Colonic mucosa (tissue), 4 donors: Measurements from ENCODE around the gene CORO6. TPM values are rescaled to one million over a fixed set of nuclear protein-coding genes. Genes with fewer than 3 reads are reported as not detected.
A peak's percentile ranks its signal among the peaks of the same experiment; 100 is the strongest.

Experiments
- DNase-seq: peaks from one replicate; pipeline ENCODE4 v3.0.0-alpha.2; 2020
- H3K27ac ChIP-seq: fragments of 200-600 bp; one replicate; pipeline ENCODE4 v1.8.0; 2021
- H3K27me3 ChIP-seq: fragments of 200-600 bp; one replicate; pipeline ENCODE4 v1.8.0; 2021
- H3K36me3 ChIP-seq: fragments of 200-600 bp; one replicate; pipeline ENCODE4 v1.8.0; 2021
- H3K4me1 ChIP-seq: fragments of 200-600 bp; one replicate; pipeline ENCODE4 v1.8.0; 2021; ENCODE audit warnings: mild to moderate bottlenecking
- H3K4me3 ChIP-seq: fragments of 200-600 bp; one replicate; pipeline ENCODE4 v1.8.0; 2021
- H3K9ac ChIP-seq, 2 donors: one replicate each; pipeline ENCODE4 v1.7.0; 2013; ENCODE audit warnings: control low read depth in 2 of 2, low read depth in 2 of 2, low read length in 2 of 2
- H3K9me3 ChIP-seq: fragments of 200-600 bp; one replicate; pipeline ENCODE4 v1.8.0; 2021
- intact Hi-C: fragments of 100-400 bp; cut with DNase I; formaldehyde crosslinking; loops from one replicate; pipeline ENCODE4 v1.14.1; 2022
- total RNA-seq, 2 donors: library from RNA; stranded (reverse); fragmentation: NEBNext Ultra II Directional in 1 of 2; extraction: Animal tissue kit (Norgen Biotek cat#: 25700) in 1 of 2; gene quantifications; one replicate each; pipeline ENCODE4 v1.2.1, GENCODE V29; 2021
- TF ChIP-seq, protein P1 (sequence below): fragments of 200-600 bp; IDR thresholded peaks from one replicate; pipeline ENCODE4 v1.8.0; 2022; ENCODE audit warnings: antibody characterized with exemption, mild to moderate bottlenecking
- donor health status: healthy.
- donor health status: DM: no; HTN: no; CAD: no.
- donor health status: DM: no; HTN: no; CAD: no.

The CORO6 gene
- total RNA-seq, 2 donors from 2014 or later = 0.62 to 2.5 TPM

DNA sequence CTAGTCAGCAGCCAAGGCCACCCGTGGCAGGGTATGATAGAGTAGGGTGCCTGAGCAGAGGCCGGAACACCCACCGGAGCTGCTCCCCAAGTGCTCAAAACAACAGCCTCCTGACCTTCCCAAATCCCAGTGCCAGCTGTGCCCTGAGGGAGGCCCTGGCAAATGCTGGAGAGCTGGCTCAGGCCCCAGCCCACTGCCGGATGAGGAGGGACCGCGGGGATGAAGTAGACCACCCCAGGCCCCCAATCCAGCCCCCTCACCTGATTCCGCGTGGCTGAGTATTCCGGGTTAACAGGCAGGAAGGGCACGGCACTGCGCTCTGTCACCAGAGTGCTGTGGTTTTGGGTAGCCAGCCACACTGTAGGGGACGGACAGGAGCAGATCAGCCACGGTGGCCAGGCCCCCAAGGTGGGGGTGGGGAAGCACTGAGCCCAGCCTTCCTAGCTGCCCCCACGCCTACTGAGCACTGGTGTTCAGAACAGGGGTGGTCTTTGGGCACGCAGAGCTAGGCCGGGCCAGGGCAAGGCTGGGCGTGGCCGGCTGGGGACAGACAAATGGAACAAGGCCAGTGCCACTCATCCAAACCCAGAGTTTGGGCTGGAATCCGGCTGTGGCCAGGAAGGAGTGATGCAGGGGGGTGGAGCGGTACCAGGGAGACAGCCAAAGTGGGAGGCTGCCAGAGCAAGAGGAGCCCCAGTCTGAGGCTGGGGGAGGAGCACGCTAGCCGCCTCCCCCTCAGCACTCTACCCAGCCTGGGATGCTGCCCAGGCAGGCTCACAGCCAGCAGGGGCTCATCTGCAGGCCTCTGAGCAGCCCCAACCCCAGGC is 45.1 kb downstream of the CORO6 start:
- H3K27me3 ChIP-seq = no peaks in the 10 kb centered on the region
- H3K36me3 ChIP-seq = peaks cover 6% of the 10 kb centered on the region
- no peak overlapping the region for H3K9ac ChIP-seq
- H3K4me1 ChIP-seq = peaks cover 4% of the 10 kb centered on the region
- TF ChIP-seq, protein P1, sequence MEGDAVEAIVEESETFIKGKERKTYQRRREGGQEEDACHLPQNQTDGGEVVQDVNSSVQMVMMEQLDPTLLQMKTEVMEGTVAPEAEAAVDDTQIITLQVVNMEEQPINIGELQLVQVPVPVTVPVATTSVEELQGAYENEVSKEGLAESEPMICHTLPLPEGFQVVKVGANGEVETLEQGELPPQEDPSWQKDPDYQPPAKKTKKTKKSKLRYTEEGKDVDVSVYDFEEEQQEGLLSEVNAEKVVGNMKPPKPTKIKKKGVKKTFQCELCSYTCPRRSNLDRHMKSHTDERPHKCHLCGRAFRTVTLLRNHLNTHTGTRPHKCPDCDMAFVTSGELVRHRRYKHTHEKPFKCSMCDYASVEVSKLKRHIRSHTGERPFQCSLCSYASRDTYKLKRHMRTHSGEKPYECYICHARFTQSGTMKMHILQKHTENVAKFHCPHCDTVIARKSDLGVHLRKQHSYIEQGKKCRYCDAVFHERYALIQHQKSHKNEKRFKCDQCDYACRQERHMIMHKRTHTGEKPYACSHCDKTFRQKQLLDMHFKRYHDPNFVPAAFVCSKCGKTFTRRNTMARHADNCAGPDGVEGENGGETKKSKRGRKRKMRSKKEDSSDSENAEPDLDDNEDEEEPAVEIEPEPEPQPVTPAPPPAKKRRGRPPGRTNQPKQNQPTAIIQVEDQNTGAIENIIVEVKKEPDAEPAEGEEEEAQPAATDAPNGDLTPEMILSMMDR = no peak
- no peak overlapping the region for H3K27ac ChIP-seq
- H3K4me3 ChIP-seq = no peak overlapping the region
- intact Hi-C loops = no loop called here
- H3K9me3 ChIP-seq = no peaks in the 10 kb centered on the region
- DNase-seq = peak; percentile 16

DNA sequence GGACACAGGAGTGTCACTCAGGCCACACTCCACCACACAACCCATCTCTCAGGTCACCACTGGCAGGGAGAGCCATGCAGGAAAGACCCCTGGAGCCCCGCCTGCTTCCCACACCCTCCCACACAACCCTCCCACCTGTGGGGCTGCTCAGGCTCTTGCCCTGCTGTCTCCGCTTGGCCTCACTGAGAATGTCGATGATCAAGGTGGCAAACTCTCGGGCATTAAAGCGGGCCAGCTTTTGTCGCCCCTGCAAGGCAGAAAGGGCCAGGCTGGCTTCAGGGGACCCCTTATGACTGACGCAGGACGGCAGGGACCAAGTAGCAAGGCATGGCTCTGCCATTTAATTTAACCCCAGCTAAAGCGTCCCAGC is 45.7 kb downstream of the CORO6 start:
- TF ChIP-seq, protein P1 = no peak
- DNase-seq = peak; percentile 16
- no peak overlapping the region for H3K4me3 ChIP-seq
- H3K9ac ChIP-seq = no peak overlapping the region
- peaks cover 4% of the 10 kb centered on the region for H3K4me1 ChIP-seq
- H3K9me3 ChIP-seq = no peaks in the 10 kb centered on the region
- no peaks in the 10 kb centered on the region for H3K27me3 ChIP-seq
- peaks cover 6% of the 10 kb centered on the region for H3K36me3 ChIP-seq
- no peak overlapping the region for H3K27ac ChIP-seq
- intact Hi-C loops = no loop called here

DNA sequence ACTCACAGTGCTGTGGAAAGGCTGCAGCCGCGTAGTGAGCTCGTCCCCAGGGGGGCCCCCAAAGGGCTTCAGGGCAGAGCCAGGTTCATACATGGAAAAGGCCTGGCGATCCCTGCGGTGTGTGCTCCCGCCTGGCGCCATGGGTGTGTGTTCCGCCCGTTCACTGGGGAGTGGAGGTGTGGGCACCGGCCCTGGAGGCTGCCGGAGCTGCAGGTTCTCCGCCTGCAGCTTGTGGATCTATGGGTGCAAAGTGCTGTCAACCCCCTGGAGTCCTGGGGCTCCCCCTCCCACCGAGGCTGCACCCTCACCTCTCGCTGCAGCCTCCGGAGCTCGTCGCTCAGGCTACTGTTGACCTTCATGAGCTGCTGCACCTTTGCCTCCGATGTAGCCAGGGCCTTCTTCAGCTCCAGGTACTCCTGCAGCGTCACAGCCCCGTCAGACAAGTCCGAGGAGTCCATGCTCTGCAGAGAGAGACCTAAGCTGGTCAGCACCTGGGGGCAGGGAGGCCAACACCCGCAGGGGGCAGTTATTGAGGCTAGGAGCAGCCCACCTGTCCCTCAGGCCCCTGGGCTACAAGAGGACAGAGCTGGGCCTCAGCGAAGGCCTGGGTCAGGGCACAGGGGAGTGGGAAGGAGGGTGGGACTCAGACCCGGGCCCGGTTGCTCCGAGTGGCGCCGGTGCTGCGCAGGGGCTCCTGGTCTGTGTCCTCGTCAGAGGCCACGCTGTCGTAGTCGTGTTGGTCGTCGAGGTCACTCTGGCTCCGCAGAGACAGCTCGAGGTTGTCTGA is 46.3 kb downstream of the CORO6 start:
- Histone ChIP-seq H3K36me3 (peaks cover 6% of the 10 kb centered on the region), H3K9me3 (no peaks in the 10 kb centered on the region), H3K27me3 (no peaks in the 10 kb centered on the region), H3K9ac (no peak overlapping the region), H3K4me3 (no peak overlapping the region), H3K4me1 (peaks cover 4% of the 10 kb centered on the region), H3K27ac (no peak overlapping the region)
- TF ChIP-seq, protein P1 = no peak
- intact Hi-C loops = no loop called here
- DNase-seq = peak; percentile 17

DNA sequence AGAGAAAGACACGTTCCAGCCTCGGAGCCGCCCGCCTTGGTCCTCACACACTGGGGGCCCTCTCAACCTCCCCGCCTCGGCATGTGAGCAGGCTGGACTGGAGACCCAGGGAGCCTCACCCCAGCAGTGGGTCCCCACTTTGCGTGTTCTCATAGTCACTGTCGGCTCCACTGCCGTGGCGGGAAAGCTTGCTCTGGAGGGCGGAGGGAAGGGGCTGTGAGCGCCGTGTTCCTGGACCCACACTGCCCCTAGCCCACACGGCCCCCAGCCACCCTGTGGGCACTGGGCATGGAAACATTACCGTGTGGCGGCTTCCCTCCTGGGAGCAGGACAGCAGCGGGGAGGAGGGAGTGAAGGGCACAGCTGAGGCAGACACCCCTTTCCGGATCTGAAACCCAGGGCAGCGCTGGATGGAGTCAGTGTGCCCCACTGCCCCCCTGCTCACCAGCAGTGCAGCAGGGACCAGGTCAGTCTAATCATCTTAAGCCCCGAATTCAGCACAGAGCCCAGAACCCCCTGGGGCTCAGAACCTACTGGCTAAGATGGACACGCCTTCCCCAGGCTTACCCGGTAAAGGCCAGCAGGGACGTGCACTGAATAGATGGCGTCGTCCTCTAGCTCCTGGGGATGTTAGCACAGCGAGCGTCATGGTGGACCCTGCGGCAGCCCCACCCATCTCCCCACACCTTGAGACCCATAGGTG is 47.0 kb downstream of the CORO6 start:
- intact Hi-C loops = no loop called here
- H3K9ac ChIP-seq = no peak overlapping the region
- no peaks in the 10 kb centered on the region for H3K9me3 ChIP-seq
- no peak overlapping the region for H3K4me3 ChIP-seq
- peaks cover 4% of the 10 kb centered on the region for H3K4me1 ChIP-seq
- DNase-seq = peak; percentile 20
- no peak overlapping the region for H3K27ac ChIP-seq
- peaks cover 6% of the 10 kb centered on the region for H3K36me3 ChIP-seq
- H3K27me3 ChIP-seq = no peaks in the 10 kb centered on the region
- TF ChIP-seq, protein P1 = no peak

DNA sequence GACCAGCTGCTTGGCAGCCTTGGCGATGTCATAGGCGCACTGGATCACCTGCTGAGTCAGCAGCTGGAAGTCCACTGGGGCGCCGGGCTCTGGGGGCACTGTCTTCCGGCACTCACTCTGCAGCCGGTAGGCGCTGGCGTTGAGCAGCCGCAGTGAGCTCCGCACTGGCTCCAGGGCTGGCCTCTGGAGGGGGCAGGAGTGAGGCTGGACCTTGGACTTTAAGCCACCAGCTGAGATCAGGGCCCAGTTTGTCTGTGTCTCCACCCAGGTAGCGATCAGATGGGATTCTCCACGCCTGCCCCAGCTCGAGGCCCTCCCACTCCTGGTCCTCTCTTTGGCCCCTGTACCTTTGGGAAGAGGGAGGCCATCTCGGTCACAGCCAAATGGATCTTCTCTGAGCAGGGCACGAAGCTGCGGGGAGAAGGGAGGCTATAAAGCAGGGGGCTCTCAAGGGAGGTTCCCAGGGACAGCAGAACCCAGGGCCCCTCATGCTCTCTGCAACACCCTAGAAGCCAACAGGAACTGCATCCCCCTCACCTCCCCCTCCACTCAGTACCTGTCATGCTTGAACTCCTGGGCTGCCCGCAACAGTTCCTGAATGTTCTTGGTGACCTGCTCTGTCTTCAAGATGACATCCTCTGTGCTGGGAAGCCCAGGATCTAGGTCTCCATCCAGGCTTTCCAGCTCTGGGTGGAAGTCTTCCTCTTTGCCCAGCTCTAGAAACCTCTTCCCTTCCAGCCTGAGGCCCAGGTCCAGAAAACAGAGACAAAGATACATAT is 47.8 kb downstream of the CORO6 start:
- DNase-seq = peak; percentile 84
- intact Hi-C loops = no loop called here
- peak overlapping the region; percentile 57 for H3K27ac ChIP-seq
- TF ChIP-seq, protein P1 = no peak
- peaks cover 4% of the 10 kb centered on the region for H3K4me1 ChIP-seq
- peaks cover 6% of the 10 kb centered on the region for H3K36me3 ChIP-seq
- no peaks in the 10 kb centered on the region for H3K27me3 ChIP-seq
- no peaks in the 10 kb centered on the region for H3K9me3 ChIP-seq
- no peak overlapping the region for H3K4me3 ChIP-seq
- H3K9ac ChIP-seq = peak overlapping the region in 1 of 2 donors; percentile 56
